Endothelial cell of umbilical vein (primary cell): ENCODE data around the gene DRC7.

ENCODE experiments used
- EZH2 ChIP-seq: IDR thresholded peaks from 2 replicates; pipeline ENCODE4 v1.6.1; 2012; ENCODE audit warnings: borderline replicate concordance, low read depth, mild to moderate bottlenecking, moderate library complexity, low read length, inconsistent platforms; ENCODE audit not compliant: severe bottlenecking
- FOS ChIP-seq: IDR thresholded peaks from 2 replicates; pipeline ENCODE4 v1.6.1; 2011; ENCODE audit warnings: mild to moderate bottlenecking, low read length, moderate library complexity, borderline replicate concordance; ENCODE audit not compliant: insufficient read depth
- GATA2 ChIP-seq: IDR thresholded peaks from 2 replicates; pipeline ENCODE4 v1.7.0; 2011; ENCODE audit warnings: low read depth, mild to moderate bottlenecking, moderate library complexity, mixed read lengths, low read length; ENCODE audit not compliant: insufficient read length, insufficient read depth
- JUN ChIP-seq: IDR thresholded peaks from 2 replicates; pipeline ENCODE4 v1.6.1; 2011; ENCODE audit warnings: borderline replicate concordance, low read depth; ENCODE audit not compliant: insufficient read length, insufficient read depth
- MYC ChIP-seq: IDR thresholded peaks from one replicate; pipeline ENCODE4 v1.6.1; 2011; ENCODE audit warnings: mild to moderate bottlenecking, low read depth, low read length
- POLR2A ChIP-seq: IDR thresholded peaks from 2 replicates; pipeline ENCODE4 v1.6.1; 2012; ENCODE audit warnings: low read depth, mild to moderate bottlenecking, control low read depth, low read length
- POLR2AphosphoS5 ChIP-seq: IDR thresholded peaks from 2 replicates; pipeline ENCODE4 v1.6.1; 2012; ENCODE audit warnings: low read depth, mild to moderate bottlenecking, control low read depth, low read length, moderate library complexity; ENCODE audit not compliant: insufficient read depth
- TF ChIP-seq, protein P1 (sequence below), 2 donors: IDR thresholded peaks; 1 replicate in 1 of 2; 2 replicates in 1 of 2; pipeline ENCODE4 v1.5.1; 2011; ENCODE audit warnings: low read length in 2 of 2, mild to moderate bottlenecking in 2 of 2, moderate library complexity in 2 of 2, control low read depth in 1 of 2, inconsistent platforms in 1 of 2, low read depth in 1 of 2; ENCODE audit not compliant: insufficient read depth in 1 of 2; ENCODE audit errors: extremely low read depth in 1 of 2
- TF ChIP-seq, protein P2 (sequence below): IDR thresholded peaks from 2 replicates; pipeline ENCODE4 v1.6.1; 2011; ENCODE audit not compliant: insufficient read depth, insufficient read length

GRCh38 chr16:57765160-57765728 is 70.6 kb downstream of the DRC7 start:
- TF ChIP-seq, protein P1, sequence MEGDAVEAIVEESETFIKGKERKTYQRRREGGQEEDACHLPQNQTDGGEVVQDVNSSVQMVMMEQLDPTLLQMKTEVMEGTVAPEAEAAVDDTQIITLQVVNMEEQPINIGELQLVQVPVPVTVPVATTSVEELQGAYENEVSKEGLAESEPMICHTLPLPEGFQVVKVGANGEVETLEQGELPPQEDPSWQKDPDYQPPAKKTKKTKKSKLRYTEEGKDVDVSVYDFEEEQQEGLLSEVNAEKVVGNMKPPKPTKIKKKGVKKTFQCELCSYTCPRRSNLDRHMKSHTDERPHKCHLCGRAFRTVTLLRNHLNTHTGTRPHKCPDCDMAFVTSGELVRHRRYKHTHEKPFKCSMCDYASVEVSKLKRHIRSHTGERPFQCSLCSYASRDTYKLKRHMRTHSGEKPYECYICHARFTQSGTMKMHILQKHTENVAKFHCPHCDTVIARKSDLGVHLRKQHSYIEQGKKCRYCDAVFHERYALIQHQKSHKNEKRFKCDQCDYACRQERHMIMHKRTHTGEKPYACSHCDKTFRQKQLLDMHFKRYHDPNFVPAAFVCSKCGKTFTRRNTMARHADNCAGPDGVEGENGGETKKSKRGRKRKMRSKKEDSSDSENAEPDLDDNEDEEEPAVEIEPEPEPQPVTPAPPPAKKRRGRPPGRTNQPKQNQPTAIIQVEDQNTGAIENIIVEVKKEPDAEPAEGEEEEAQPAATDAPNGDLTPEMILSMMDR (IDR thresholded peaks at IDR 0.05; ENCODE audit: extremely low read depth in 1 of 2, insufficient read depth in 1 of 2, low read depth in 1 of 2, low read length in 2 of 2) = no peak
- no peak for TF ChIP-seq EZH2
- no peak for TF ChIP-seq POLR2A
- TF ChIP-seq POLR2AphosphoS5 = no peak
- TF ChIP-seq, protein P2, sequence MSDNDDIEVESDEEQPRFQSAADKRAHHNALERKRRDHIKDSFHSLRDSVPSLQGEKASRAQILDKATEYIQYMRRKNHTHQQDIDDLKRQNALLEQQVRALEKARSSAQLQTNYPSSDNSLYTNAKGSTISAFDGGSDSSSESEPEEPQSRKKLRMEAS = no peak
- TF ChIP-seq JUN = no peak
- no peak for TF ChIP-seq FOS
- TF ChIP-seq MYC = no peak
- TF ChIP-seq GATA2 = no peak
